Measurements from ENCODE around the gene ENOSF1. TPM values are rescaled to one million over a fixed set of nuclear protein-coding genes. Genes with fewer than 3 reads are reported as not detected.

Gene ENOSF1
- total and polyA plus RNA-seq, 8 donors: 27.1 to 69.2 (median 46.7) TPM

GRCh38 chr18:677145-677544 is 35.3 kb downstream of the ENOSF1 start:
- no peak for ATAC-seq
- no peak overlapping the region for H3K27ac ChIP-seq
- no peak for FAIRE-seq
- H3K9me3 ChIP-seq: no peaks in the 10 kb centered on the region
- H3K4me1 ChIP-seq: no peaks in the 10 kb centered on the region
- intact Hi-C loops (cut with DNase I): no loop called here
- no peak overlapping the region for H3K4me3 ChIP-seq
- H3K27me3 ChIP-seq: no peaks in the 10 kb centered on the region
- WGBS, 2 donors: 64 to 83% methylated on average over 4 of the region's 4 CpGs
- TF ChIP-seq CTCF (IDR thresholded peaks at IDR 0.05): no peak
- H3K36me3 ChIP-seq: peaks cover 0 to 71% (median 21%) of the 10 kb centered on the region in 3 donors
- no peak for DNase-seq

GRCh38 chr18:676736-677135 is 35.7 kb downstream of the ENOSF1 start:
- FAIRE-seq (no peak), ATAC-seq (no peak), DNase-seq (no peak)
- H3K4me3 ChIP-seq: no peak overlapping the region
- no peak overlapping the region for H3K27ac ChIP-seq
- no peaks in the 10 kb centered on the region for H3K4me1 ChIP-seq
- intact Hi-C loops (cut with DNase I): no loop called here
- H3K36me3 ChIP-seq: peaks cover 0 to 69% (median 21%) of the 10 kb centered on the region in 3 donors
- no peaks in the 10 kb centered on the region for H3K9me3 ChIP-seq
- no peak for TF ChIP-seq CTCF (IDR thresholded peaks at IDR 0.05)
- no peaks in the 10 kb centered on the region for H3K27me3 ChIP-seq
- 88 to 93% methylated on average over 3 of the region's 3 CpGs for WGBS, 2 donors

- TF ChIP-seq CTCF (IDR thresholded peaks at IDR 0.05): no peak
- no peak for FAIRE-seq
- Histone ChIP-seq H3K27ac (no peak overlapping the region), H3K27me3 (no peaks in the 10 kb centered on the region), H3K36me3 (peaks cover 0 to 67% (median 15%) of the 10 kb centered on the region in 3 donors), H3K4me1 (no peaks in the 10 kb centered on the region), H3K4me3 (no peak overlapping the region), H3K9me3 (no peaks in the 10 kb centered on the region)
- DNase-seq: no peak
- ATAC-seq: no peak
- intact Hi-C loops (cut with DNase I): no loop called here
- 77 to 88% methylated on average over 5 of the region's 5 CpGs for WGBS, 2 donors
These were observed 36.4 kb downstream of the ENOSF1 start for GRCh38 chr18:676069-676468.

- no peak for TF ChIP-seq CTCF (IDR thresholded peaks at IDR 0.05)
- Histone ChIP-seq H3K4me3 (no peak overlapping the region), H3K9me3 (no peaks in the 10 kb centered on the region), H3K4me1 (no peaks in the 10 kb centered on the region), H3K27ac (no peak overlapping the region), H3K36me3 (peaks cover 0 to 73% (median 14%) of the 10 kb centered on the region in 3 donors), H3K27me3 (no peaks in the 10 kb centered on the region)
- intact Hi-C loops (cut with DNase I): no loop called here
- no peak for DNase-seq
- 92 to 95% methylated on average over 7 of the region's 7 CpGs for WGBS, 2 donors
- no peak for FAIRE-seq
- no peak for ATAC-seq
These were observed 37.1 kb downstream of the ENOSF1 start for GRCh38 chr18:675307-675706.

GRCh38 chr18:673769-674168 is 38.7 kb downstream of the ENOSF1 start:
- FAIRE-seq (no peak), ATAC-seq (no peak), DNase-seq (no peak)
- H3K36me3 ChIP-seq: peaks cover 0 to 71% (median 14%) of the 10 kb centered on the region in 3 donors
- intact Hi-C loops (cut with DNase I): no loop called here
- no peak overlapping the region for H3K27ac ChIP-seq
- TF ChIP-seq CTCF (IDR thresholded peaks at IDR 0.05): no peak
- no peak overlapping the region for H3K4me3 ChIP-seq
- no peaks in the 10 kb centered on the region for H3K27me3 ChIP-seq
- no peaks in the 10 kb centered on the region for H3K4me1 ChIP-seq
- H3K9me3 ChIP-seq: no peaks in the 10 kb centered on the region
- WGBS, 2 donors: 63 to 67% methylated on average over 5 of the region's 5 CpGs
